H7 (cell line): Measurements from ENCODE around the gene NDUFAF8. TPM values are rescaled to one million over a fixed set of nuclear protein-coding genes. Genes with fewer than 3 reads are reported as not detected.
"Not testable (repeated sequence)": the region's sequence is repeated elsewhere in the genome, so short reads cannot be mapped to it uniquely, and the experiment has no call there.

Source experiments
- DNase-seq: peaks from one replicate; pipeline ENCODE4 v3.0.0; 2012
- H3K27me3 ChIP-seq: 2 replicates; pipeline ENCODE4 v1.6.0; 2011; ENCODE audit warnings: mild to moderate bottlenecking, low read length; ENCODE audit not compliant: control insufficient read depth, insufficient read depth
- H3K36me3 ChIP-seq: replicated peaks from 2 replicates; pipeline ENCODE4 v1.5.1; 2011; ENCODE audit warnings: low read length; ENCODE audit not compliant: control insufficient read depth, insufficient read depth
- H3K4me3 ChIP-seq: 2 replicates; pipeline ENCODE4 v1.5.1; 2011; ENCODE audit warnings: low read depth, mild to moderate bottlenecking, control low read depth, low read length, moderate library complexity; ENCODE audit not compliant: insufficient read depth
- total RNA-seq: library from RNA; depleted of rRNA; stranded (reverse); fragments of >200 nt; shearing (Covaris generic); gene quantifications from 2 replicates; pipeline ENCODE4 v1.2.3, GENCODE V29; 2014

The NDUFAF8 gene
- total RNA-seq, 1 experiment from 2014 or later = 38.8 TPM

DNA sequence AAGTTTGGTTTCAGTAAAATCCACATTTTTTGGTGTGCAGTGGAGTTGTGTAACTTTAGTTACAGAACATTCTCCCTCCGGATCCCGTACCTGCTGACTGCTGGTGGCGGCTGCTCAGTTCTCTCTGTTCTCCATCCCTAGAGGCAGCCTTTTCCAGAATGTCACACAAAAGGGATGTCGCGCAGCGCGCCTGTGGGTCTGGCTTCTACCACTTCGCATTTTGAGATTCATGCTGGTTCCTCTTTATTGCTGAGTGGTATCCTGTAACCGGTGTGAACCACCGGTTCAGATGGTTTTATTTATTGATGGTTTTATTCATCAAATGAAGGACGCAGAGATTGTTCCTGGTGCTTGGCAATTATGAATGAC lies 15.4 kb upstream of the NDUFAF8 start:
- Histone ChIP-seq H3K4me3 (peak overlapping the region; percentile 57), H3K27me3 (peaks cover 2% of the 10 kb centered on the region; the same call in 1 of the 2 replicates), H3K36me3 (peaks cover 2% of the 10 kb centered on the region)
- DNase-seq = no peak

DNA sequence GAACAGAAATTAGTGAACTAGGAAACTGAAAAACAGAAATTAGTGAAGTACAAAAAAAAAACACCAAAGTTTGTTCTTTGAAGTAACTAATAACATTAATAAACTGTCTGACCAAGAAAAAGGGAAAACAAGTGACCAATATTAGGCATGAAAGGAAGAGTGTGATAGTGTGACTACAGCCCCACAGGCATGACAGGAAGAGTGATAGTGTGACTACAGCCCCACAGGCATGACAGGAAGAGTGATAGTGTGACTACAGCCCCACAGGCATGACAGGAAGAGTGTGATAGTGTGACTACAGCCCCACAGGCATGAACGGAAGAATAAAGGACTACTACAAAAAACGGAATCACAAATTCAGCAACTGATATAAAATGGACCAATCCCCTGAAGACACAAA lies 11.5 kb upstream of the NDUFAF8 start:
- H3K36me3 ChIP-seq, DNase-seq, H3K27me3 ChIP-seq, H3K4me3 ChIP-seq: not testable (repeated sequence)

DNA sequence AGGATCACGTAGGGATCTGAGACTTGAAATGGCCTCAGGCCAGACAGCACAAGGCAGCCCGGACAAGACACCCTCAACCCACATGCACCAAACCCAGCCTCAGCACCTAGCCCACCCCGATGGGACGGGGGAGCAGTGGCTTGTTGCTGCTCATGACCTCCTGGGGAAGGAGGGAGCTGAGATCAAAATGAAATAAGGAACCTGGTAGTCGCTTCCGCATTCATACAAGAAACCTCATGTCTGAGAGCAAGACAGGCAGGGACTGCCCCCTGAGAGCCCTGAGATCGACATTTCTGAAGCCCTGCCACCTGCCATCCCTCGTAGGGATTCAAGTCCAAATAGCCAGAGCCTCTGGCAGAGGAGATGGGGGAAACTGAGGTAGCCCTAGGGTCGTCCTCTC lies 10.7 kb upstream of the NDUFAF8 start:
- no peak for DNase-seq
- H3K27me3 ChIP-seq = peaks cover 2% of the 10 kb centered on the region; the same call in 1 of the 2 replicates
- no peak overlapping the region for H3K4me3 ChIP-seq
- peaks cover 4% of the 10 kb centered on the region for H3K36me3 ChIP-seq

DNA sequence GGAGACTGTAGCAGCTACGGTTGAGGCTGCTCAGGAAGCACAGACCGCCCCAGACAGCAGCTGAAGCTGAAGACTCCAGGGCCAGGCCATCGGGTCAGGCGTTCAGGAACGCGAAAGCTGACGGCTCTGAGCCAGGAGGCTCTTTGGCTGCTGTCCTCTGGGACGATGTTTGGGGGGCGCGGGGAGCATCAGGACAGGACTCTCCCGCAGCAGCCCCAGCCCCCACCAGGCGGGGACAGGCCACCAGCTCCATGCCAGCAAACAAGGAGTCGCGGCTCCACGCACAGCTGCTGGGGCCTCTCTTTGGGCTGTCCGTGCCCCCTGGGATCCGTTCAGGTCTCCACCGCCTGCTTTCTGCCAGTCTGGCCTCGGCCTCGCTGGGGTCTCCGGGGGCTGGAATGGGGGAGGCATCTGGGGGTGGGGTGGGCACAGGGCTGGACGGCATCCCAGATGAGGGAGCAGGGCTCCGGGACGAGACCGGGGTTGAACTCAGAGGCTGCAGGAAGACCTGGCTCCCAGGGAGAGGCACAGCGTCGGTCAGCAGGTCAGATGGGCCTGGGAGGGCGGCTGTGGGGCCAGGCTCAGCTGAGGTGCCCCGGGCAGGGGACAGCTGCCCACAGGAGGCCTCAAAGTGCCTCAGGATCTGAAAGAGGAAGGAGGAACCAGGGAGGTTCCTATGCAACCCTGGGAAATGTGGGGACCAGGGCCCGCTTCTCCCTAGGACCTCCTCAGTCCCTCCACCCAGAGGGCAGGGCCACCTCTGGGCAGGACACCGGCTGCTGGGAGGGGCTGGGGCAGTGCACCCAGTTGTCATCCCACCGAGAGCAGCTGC lies 10.1 kb upstream of the NDUFAF8 start:
- Histone ChIP-seq H3K4me3 (no peak overlapping the region), H3K27me3 (no peaks in the 10 kb centered on the region; the same call in 1 of the 2 replicates), H3K36me3 (peaks cover 4% of the 10 kb centered on the region)
- DNase-seq = no peak

DNA sequence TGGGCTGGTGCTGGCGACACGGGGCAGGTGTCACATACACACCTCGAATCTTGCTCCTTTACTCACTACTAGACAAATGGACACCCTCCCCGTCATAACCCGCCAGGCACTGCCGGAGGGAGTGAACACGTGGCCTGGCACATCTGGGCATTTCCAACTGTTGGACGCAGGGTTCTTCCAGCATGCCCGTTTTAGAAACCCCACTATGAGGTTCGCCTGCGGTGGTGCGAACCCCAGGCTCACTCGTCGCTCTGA lies 9.5 kb upstream of the NDUFAF8 start:
- H3K4me3 ChIP-seq = no peak overlapping the region
- H3K27me3 ChIP-seq = no peaks in the 10 kb centered on the region
- H3K36me3 ChIP-seq = peaks cover 4% of the 10 kb centered on the region
- no peak for DNase-seq

DNA sequence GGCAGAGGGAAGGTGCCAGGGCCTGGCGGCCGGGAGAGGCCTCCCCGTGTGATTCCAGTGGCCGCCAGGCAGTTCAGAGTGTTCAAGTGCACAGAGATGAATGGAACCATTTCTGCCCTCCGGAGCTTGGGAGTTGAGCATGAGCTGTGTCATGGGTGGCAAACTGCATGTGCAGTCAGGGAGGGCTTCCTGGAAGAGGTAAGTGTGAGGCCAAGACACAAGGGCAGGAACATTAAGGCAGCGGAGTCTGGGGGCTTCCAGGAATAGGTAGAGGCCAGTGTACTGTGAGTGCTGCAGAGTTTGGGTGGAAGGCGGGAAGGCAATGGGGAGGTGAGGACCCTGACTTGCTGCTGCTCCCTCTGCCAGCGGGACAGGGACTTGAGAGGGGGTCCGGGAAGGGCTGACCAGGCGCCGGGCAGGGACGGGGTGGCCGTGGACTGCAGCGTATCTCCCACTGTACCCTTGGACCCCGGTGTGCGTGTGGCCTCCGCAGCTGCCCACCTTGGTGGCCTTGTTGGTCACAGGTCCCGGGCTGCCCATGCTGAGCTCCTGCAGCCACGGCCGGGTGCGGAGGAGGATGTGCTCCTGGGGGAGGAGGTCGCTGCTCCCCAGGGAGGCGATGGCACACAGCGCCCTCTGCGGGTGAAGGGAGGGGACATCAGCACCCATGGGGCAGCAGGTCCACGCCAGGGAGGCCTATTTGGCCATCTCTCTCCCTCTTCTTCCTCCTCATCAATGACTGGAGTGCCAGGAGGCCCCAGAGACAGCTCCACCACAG lies 8.9 kb upstream of the NDUFAF8 start:
- peak; percentile 93 for DNase-seq
- no peaks in the 10 kb centered on the region for H3K27me3 ChIP-seq
- peaks cover 4% of the 10 kb centered on the region for H3K36me3 ChIP-seq
- no peak overlapping the region for H3K4me3 ChIP-seq

DNA sequence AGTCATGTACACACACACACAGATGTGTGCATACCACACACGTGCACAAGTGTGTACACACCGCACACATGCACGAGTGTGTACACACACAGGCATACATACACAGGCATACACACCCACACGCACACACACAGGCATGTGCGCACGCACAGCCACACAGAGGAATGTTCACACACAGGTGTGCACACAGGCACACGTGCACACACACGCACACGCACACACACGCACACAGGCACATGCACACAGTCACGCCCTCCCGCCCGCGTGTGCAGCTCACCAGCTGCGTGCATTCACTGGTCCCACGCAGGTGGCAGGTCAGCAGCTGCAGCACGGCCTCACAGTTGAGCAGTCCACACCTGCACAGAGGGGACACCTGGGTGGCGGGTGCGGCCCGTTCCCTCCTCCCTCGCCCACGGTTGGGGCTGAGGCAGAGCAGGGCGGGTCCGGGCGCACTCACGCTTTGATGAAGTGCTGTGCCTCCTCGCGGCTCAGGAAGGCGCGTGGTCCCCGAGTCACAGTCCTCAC lies 7.9 kb upstream of the NDUFAF8 start:
- H3K27me3 ChIP-seq = no peaks in the 10 kb centered on the region
- DNase-seq = no peak
- H3K4me3 ChIP-seq = no peak overlapping the region
- peaks cover 4% of the 10 kb centered on the region for H3K36me3 ChIP-seq

DNA sequence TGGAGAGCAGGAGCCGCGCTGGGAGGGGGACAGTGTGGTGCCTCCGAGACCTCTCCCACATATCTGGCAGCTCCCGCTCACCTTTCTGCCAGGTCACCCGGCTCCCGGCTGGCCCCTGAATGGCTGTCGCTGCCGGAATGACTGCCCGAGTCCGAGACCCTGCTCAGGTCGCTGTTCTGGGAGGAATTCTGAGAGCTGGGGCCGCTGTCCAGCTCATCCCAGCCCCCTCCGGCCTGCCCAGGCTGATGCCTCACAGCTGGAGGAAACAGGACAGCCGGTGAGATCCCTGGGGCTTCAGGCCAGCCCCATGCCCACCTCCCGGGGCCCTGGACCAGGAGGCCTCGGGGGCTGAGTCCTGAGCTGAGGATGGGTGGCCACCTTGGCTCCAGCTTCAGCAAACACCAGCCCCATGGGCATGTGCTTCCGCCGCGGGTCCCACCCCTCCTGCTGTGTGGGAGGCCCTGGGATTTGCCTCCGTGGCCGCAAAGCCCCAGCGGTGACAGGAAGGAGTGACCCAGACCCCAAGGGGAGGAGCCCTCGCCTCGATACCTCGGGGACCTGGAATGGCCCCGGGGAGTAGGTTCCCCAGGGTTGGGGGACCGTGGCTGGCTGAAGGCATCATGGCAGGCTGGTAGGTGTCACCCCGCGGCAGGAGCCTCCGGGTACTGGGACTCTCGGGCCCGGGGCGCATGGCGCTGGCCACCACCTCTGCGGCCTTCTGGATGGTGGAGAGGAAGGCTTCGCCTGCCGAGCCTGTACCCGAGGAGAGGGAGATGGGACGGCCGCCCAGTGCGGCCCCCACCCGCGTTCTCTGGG lies 7.1 kb upstream of the NDUFAF8 start:
- DNase-seq = no peak
- no peak overlapping the region for H3K4me3 ChIP-seq
- peaks cover 4% of the 10 kb centered on the region for H3K36me3 ChIP-seq
- no peaks in the 10 kb centered on the region for H3K27me3 ChIP-seq

DNA sequence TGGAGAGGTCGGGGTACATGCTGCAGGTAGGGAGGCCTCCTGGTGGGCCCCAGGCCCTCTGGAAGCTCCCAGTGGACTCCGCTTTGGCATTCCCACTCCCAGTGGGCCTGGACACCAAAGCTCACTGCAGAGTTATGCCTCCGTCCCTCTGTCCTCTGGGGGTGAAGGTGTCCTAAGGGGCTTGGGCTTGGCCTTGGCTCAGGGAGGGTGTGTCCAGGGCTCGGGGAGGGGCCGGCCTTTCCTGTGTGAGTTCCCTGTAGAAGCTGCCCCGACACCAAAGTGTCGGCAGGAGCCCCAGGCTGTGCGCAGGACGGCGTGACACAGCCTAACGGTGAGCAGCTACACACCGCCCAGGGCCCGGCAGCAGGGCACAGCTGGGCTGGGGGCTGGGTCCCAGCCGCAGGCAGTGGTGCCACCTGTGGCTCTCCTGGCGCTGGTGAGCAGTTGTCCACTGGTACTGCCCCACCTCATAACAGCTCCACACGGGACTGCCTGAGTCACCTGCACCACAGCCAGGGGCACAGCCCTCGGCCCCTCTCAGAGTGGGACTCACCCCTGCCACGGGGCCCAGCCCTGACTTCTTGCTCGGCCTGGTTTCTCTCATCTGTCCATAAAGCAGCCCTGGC lies 6.4 kb upstream of the NDUFAF8 start:
- no peak for DNase-seq
- Histone ChIP-seq H3K36me3 (peaks cover 4% of the 10 kb centered on the region), H3K27me3 (no peaks in the 10 kb centered on the region), H3K4me3 (no peak overlapping the region)

DNA sequence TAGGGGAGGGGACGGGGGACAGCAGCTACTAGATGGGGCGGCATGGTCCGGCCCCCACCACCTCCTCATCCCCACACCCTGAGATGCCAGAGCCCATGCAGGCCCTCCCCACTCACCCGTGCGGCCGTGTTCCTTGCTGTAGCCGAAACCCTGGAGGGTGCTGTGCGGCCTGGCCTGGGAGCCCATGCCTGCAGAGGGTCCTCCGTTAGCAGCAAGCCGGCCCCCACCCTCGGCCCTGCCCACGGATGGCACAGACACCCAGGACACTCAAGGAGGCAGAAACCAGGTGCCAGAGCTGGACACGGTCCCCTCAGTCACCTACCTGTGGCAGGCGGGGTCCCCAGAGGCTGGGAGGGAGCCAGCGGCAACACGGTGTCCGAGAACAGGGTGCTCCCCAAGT lies 5.8 kb upstream of the NDUFAF8 start:
- H3K4me3 ChIP-seq = no peak overlapping the region
- no peak for DNase-seq
- H3K27me3 ChIP-seq = no peaks in the 10 kb centered on the region
- peaks cover 4% of the 10 kb centered on the region for H3K36me3 ChIP-seq

DNA sequence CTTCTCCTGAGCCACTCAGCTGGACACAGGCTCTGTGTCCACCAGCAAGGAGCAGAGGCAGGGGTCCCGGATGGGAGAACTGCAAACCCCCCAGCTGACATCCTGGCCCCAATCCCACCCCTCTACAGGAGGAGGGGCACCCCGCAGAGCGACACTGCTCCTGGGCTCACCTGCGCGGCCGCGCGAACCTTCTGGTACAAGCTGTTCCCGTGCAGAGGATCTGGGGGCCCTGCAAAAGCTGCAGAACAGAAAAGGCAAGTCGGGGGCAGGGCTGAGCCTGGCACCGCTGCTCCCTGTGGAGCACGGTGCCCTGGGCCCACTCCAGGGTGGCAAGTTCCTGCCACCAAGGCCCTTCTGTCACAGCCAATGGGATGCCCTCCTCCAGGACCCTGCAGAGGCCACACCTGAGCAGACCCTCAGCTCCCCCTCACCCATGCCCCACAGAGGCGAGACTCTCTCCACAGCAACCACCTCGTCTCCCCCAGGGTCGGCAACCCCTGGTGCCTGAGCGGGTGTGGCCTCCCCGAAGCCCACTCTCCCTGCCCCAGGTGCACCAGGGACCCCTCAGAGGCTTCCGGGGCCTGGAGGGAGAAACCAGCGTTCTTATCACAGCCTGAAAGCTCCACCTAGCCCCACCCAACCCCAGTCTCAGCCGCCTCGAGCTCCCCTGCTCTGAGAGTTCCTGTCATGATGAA lies 5.2 kb upstream of the NDUFAF8 start:
- no peak for DNase-seq

DNA sequence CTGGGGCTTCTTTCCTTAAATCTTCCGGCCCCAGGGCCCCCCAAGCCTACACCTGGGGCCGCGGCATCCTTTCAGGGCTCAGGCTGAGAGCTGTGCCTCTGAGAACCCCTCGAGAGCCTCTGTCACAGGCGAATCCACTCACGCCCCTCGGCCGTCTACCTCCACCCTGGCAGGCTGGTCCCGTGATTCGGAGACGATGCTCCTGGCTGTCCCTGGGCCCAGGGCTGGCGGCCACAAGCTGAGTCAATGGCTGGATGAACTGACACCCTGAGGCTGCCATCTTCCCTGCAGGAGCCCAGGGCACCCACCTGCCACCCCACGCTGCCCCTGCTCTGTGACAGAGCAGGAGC lies 4.6 kb upstream of the NDUFAF8 start:
- Histone ChIP-seq H3K27me3 (no peaks in the 10 kb centered on the region), H3K4me3 (no peak overlapping the region), H3K36me3 (peaks cover 4% of the 10 kb centered on the region)
- no peak for DNase-seq

More for the DNA sequence above, 5.2 kb upstream of the NDUFAF8 start:
- Histone ChIP-seq H3K27me3 (no peaks in the 10 kb centered on the region), H3K4me3 (no peak overlapping the region), H3K36me3 (peaks cover 4% of the 10 kb centered on the region)

DNA sequence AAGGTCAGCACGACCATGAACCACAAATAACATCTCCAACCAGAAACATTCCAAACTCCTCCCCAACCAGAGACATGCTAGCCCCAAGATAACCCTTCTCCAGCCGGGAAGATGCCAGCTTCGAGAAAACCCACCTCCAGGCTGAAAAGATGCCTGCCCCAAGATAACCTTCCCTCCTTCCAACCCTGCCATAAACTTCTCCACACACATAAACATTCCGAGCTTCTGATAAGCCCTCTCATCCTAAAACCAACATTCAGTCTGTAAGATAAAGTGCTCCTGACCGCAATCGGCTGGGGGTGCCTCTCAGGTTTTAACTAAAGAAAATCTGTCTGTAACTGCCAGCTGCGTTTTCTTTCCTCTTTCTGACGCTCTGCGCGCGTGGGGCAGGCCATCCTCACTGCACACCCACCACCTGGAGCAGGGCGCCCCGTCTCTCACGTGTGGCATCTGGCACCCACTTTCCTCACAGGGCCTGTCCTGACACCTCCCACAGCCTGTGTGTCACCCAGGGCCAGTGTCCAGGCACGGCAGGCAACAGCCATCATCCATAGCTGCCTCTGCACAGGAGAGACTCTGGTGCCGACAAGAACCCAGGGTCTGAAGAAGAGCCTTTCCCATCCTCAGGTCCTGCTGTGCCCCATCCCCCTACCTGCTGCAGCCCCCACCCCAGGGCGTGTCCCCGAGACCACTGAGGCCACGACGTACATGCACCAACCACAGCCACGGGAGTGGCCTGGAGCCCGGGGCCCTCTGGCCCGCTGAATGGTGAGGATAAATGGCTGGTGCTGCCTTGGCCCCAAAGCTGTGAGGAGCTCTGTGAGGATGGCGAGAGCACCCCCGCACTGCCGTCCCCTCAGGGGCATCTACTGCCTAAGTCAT lies 3.9 kb upstream of the NDUFAF8 start:
- Histone ChIP-seq H3K36me3 (peaks cover 1% of the 10 kb centered on the region; the same call in 1 of the 2 replicates), H3K27me3 (no peaks in the 10 kb centered on the region), H3K4me3 (no peak overlapping the region)
- no peak for DNase-seq
